ENCODE measurements around the gene CENPX.

Gene CENPX

GRCh38 chr17:82055023-82055964, 32.6 kb upstream of the CENPX start:
- no peak for DNase-seq (ENCODE audit: low read depth in 1 of 2, low spot score in 1 of 2)

- no peak for DNase-seq (ENCODE audit: low read depth in 1 of 2, low spot score in 1 of 2)
Observed at GRCh38 chr17:82054351-82055022, 31.8 kb upstream of the CENPX start.

GRCh38 chr17:82053556-82054263, 31.0 kb upstream of the CENPX start:
- no peak for DNase-seq (ENCODE audit: low read depth in 1 of 2, low spot score in 1 of 2)

- DNase-seq (ENCODE audit: low read depth in 1 of 2, low spot score in 1 of 2), result no peak
Observed at GRCh38 chr17:82053130-82053529, 30.5 kb upstream of the CENPX start.

- no peak for DNase-seq (ENCODE audit: low read depth in 1 of 2, low spot score in 1 of 2)
Observed at GRCh38 chr17:82052638-82053059, 30.0 kb upstream of the CENPX start.

GRCh38 chr17:82051776-82052637, 29.3 kb upstream of the CENPX start, which contains the start of the genes GPS1 and RFNG:
Gene GPS1 (plus strand): TSS chr17:82051898. CDS start chr17:82051932, 34 bp downstream.
Gene RFNG (minus strand): TSS chr17:82051811. CDS start chr17:82051766, 45 bp downstream.
- DNase-seq (ENCODE audit: low read depth in 1 of 2, low spot score in 1 of 2), result peak; percentile 63 to 85

GRCh38 chr17:82050761-82051641, 28.3 kb upstream of the CENPX start:
- no peak for DNase-seq (ENCODE audit: low read depth in 1 of 2, low spot score in 1 of 2)

GRCh38 chr17:82050152-82050760, 27.6 kb upstream of the CENPX start:
- DNase-seq (ENCODE audit: low read depth in 1 of 2, low spot score in 1 of 2), result no peak

- DNase-seq (ENCODE audit: low read depth in 1 of 2, low spot score in 1 of 2), result no peak
Observed at GRCh38 chr17:82049521-82049971, 26.9 kb upstream of the CENPX start.

- DNase-seq (ENCODE audit: low read depth in 1 of 2, low spot score in 1 of 2), result no peak
Observed at GRCh38 chr17:82049106-82049505, 26.4 kb upstream of the CENPX start.

- DNase-seq (ENCODE audit: low read depth in 1 of 2, low spot score in 1 of 2), result no peak
Observed at GRCh38 chr17:82048571-82048971, 25.9 kb upstream of the CENPX start.

- DNase-seq (ENCODE audit: low read depth in 1 of 2, low spot score in 1 of 2), result no peak
Observed at GRCh38 chr17:82047914-82048570, 25.4 kb upstream of the CENPX start.

- no peak for DNase-seq (ENCODE audit: low read depth in 1 of 2, low spot score in 1 of 2)
Observed at GRCh38 chr17:82047379-82047778, 24.7 kb upstream of the CENPX start.

GRCh38 chr17:82046903-82047302, 24.2 kb upstream of the CENPX start:
- no peak for DNase-seq (ENCODE audit: low read depth in 1 of 2, low spot score in 1 of 2)

- DNase-seq (ENCODE audit: low read depth in 1 of 2, low spot score in 1 of 2), result no peak
Observed at GRCh38 chr17:82045936-82046484, 23.3 kb upstream of the CENPX start.

- no peak for DNase-seq (ENCODE audit: low read depth in 1 of 2, low spot score in 1 of 2)
Observed at GRCh38 chr17:82043507-82043906, 20.8 kb upstream of the CENPX start.

GRCh38 chr17:82042649-82043048, 20.0 kb upstream of the CENPX start:
- DNase-seq (ENCODE audit: low read depth in 1 of 2, low spot score in 1 of 2), result no peak

- no peak for DNase-seq (ENCODE audit: low read depth in 1 of 2, low spot score in 1 of 2)
Observed at GRCh38 chr17:82041144-82041814, 18.6 kb upstream of the CENPX start.
